BE2C (cell line): ENCODE data around the gene DIP2C.

Experiments
- DNase-seq: peaks from one replicate; pipeline ENCODE4 v3.0.0-alpha.2; 2020
- H3K27me3 ChIP-seq: fragments of 250-450 bp; sonication (Bioruptor Pico); 2 replicates; pipeline ENCODE4 v1.5.1; 2020; ENCODE audit warnings: mild to moderate bottlenecking
- H3K36me3 ChIP-seq: fragments of 250-450 bp; sonication (Bioruptor Pico); 2 replicates; pipeline ENCODE4 v1.5.1; 2020; ENCODE audit warnings: mild to moderate bottlenecking
- H3K4me1 ChIP-seq: fragments of 250-450 bp; sonication (Bioruptor Pico); 2 replicates; pipeline ENCODE4 v1.5.1; 2020
- H3K4me3 ChIP-seq: 2 replicates; pipeline ENCODE4 v1.5.1; 2011; ENCODE audit warnings: low read depth, low read length
- H3K9me3 ChIP-seq: fragments of 250-450 bp; sonication (Bioruptor Pico); 2 replicates; pipeline ENCODE4 v1.5.1; 2020
- TF ChIP-seq, protein P1 (sequence below): IDR thresholded peaks from 2 replicates; pipeline ENCODE4 v1.5.1; 2012; ENCODE audit warnings: mild to moderate bottlenecking, low read depth, low read length

The DIP2C gene

GRCh38 chr10:390449-391100, 298.9 kb downstream of the DIP2C start:
- TF ChIP-seq, protein P1, sequence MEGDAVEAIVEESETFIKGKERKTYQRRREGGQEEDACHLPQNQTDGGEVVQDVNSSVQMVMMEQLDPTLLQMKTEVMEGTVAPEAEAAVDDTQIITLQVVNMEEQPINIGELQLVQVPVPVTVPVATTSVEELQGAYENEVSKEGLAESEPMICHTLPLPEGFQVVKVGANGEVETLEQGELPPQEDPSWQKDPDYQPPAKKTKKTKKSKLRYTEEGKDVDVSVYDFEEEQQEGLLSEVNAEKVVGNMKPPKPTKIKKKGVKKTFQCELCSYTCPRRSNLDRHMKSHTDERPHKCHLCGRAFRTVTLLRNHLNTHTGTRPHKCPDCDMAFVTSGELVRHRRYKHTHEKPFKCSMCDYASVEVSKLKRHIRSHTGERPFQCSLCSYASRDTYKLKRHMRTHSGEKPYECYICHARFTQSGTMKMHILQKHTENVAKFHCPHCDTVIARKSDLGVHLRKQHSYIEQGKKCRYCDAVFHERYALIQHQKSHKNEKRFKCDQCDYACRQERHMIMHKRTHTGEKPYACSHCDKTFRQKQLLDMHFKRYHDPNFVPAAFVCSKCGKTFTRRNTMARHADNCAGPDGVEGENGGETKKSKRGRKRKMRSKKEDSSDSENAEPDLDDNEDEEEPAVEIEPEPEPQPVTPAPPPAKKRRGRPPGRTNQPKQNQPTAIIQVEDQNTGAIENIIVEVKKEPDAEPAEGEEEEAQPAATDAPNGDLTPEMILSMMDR: no peak
- no peak for DNase-seq
- Histone ChIP-seq H3K27me3 (no peaks in the 10 kb centered on the region), H3K4me1 (no peaks in the 10 kb centered on the region), H3K4me3 (no peak overlapping the region), H3K9me3 (no peaks in the 10 kb centered on the region), H3K36me3 (no peaks in the 10 kb centered on the region)

GRCh38 chr10:389836-390448, 299.5 kb downstream of the DIP2C start:
- no peaks in the 10 kb centered on the region for H3K36me3 ChIP-seq
- TF ChIP-seq, protein P1: no peak
- H3K4me3 ChIP-seq: no peak overlapping the region
- H3K9me3 ChIP-seq: no peaks in the 10 kb centered on the region
- no peaks in the 10 kb centered on the region for H3K27me3 ChIP-seq
- H3K4me1 ChIP-seq: no peaks in the 10 kb centered on the region
- no peak for DNase-seq

DNA sequence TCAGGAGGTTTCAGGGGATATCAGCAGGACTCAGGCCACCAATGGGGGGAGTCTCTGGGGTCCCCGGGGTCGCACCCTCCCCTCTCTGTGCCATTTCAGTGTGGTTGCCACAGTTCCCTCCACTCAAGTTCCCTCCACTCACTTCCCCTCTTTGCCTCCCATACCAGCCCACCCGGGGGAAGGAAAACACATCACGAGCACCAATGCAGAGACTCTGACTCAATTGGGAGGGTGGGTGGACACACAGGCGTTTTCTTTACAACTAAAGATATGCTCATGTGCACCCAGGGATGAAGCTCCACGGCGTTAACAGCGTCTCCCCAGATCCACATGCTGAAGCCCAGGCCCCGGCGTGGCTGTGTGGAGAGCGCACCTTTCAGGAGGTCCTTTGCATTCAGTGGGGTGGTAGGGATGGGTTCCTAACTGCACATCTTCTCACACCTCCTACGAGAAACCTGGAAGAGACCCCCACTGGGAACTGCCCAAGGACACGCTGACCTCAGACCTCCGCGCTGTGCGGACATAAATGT, 300.1 kb downstream of the DIP2C start:
- TF ChIP-seq, protein P1: no peak
- Histone ChIP-seq H3K4me3 (no peak overlapping the region), H3K36me3 (no peaks in the 10 kb centered on the region), H3K4me1 (no peaks in the 10 kb centered on the region), H3K9me3 (no peaks in the 10 kb centered on the region), H3K27me3 (no peaks in the 10 kb centered on the region)
- no peak for DNase-seq

GRCh38 chr10:388661-389045, 300.8 kb downstream of the DIP2C start:
- Histone ChIP-seq H3K9me3 (no peaks in the 10 kb centered on the region), H3K27me3 (no peaks in the 10 kb centered on the region), H3K36me3 (no peaks in the 10 kb centered on the region), H3K4me1 (no peaks in the 10 kb centered on the region), H3K4me3 (no peak overlapping the region)
- DNase-seq: no peak
- TF ChIP-seq, protein P1: no peak

GRCh38 chr10:387909-388660, 301.4 kb downstream of the DIP2C start:
- Histone ChIP-seq H3K4me3 (no peak overlapping the region), H3K36me3 (no peaks in the 10 kb centered on the region), H3K4me1 (no peaks in the 10 kb centered on the region), H3K27me3 (no peaks in the 10 kb centered on the region), H3K9me3 (no peaks in the 10 kb centered on the region)
- DNase-seq: no peak
- TF ChIP-seq, protein P1: no peak

- Histone ChIP-seq H3K4me1 (no peaks in the 10 kb centered on the region), H3K4me3 (no peak overlapping the region), H3K36me3 (no peaks in the 10 kb centered on the region), H3K27me3 (no peaks in the 10 kb centered on the region), H3K9me3 (no peaks in the 10 kb centered on the region)
- TF ChIP-seq, protein P1: no peak
- no peak for DNase-seq
These were observed 301.9 kb downstream of the DIP2C start for GRCh38 chr10:387593-387891.
